CD4-positive, alpha-beta memory T cell (primary cell): ENCODE data around the gene SCN8A. TPM values are rescaled to one million over a fixed set of nuclear protein-coding genes. Genes with fewer than 3 reads are reported as not detected.

Source experiments
- CTCF ChIA-PET: fragments of 350-600 bp; sonication (Branson Sonifier 250); formaldehyde crosslinking; loops from one replicate; lab custom pipeline; 2021; ENCODE audit warnings: inconsistent platforms; ENCODE audit not compliant: partially characterized antibody; lab: Charles Lee
- POLR2A ChIA-PET: fragments of 350-600 bp; sonication (Branson Sonifier 250); formaldehyde crosslinking; loops from one replicate; lab custom pipeline; 2021; ENCODE audit not compliant: partially characterized antibody; lab: Charles Lee
- DNase-seq, 5 donors: peaks; one replicate each; pipeline versions ENCODE4 v3.0.0 to v3.0.0-alpha.2; 2020 to 2022; ENCODE audit warnings: mixed read lengths in 1 of 5
- H3K27ac ChIP-seq: one replicate; pipeline ENCODE4 v1.7.0; 2013; ENCODE audit warnings: low read depth, low read length
- H3K27me3 ChIP-seq: 2 replicates; pipeline ENCODE4 v1.7.0; 2013; ENCODE audit warnings: mild to moderate bottlenecking, low read length, moderate library complexity; ENCODE audit not compliant: insufficient read depth
- H3K36me3 ChIP-seq: 2 replicates; pipeline ENCODE4 v1.7.0; 2013; ENCODE audit warnings: mild to moderate bottlenecking, low read length, moderate library complexity; ENCODE audit not compliant: insufficient read depth
- H3K4me1 ChIP-seq: 2 replicates; pipeline ENCODE4 v1.7.0; 2013; ENCODE audit warnings: mild to moderate bottlenecking, low read length, moderate library complexity; ENCODE audit not compliant: insufficient read depth
- H3K4me3 ChIP-seq, 2 donors: one replicate each; pipeline ENCODE4 v1.7.0; 2013; ENCODE audit warnings: low read length in 2 of 2, mild to moderate bottlenecking in 1 of 2
- H3K9me3 ChIP-seq, 2 donors: one replicate each; pipeline ENCODE4 v1.7.0; 2013; ENCODE audit warnings: low read length in 2 of 2, control low read depth in 1 of 2; ENCODE audit not compliant: control insufficient read depth in 1 of 2
- H3K27ac Mint-ChIP-seq, 7 donors: one replicate each; pipeline ENCODE4 v1.8.0; 2020 to 2021; ENCODE audit warnings: mixed read lengths in 7 of 7, mild to moderate bottlenecking in 6 of 7, inconsistent platforms in 3 of 7, moderate library complexity in 3 of 7
- H3K27me3 Mint-ChIP-seq, 2 donors: one replicate each; pipeline ENCODE4 v1.8.0; 2020 to 2021; ENCODE audit warnings: mixed read lengths in 2 of 2
- H3K36me3 Mint-ChIP-seq, 2 donors: one replicate each; pipeline ENCODE4 v1.8.0; 2020 to 2021; ENCODE audit warnings: mixed read lengths in 2 of 2, inconsistent platforms in 1 of 2, mild to moderate bottlenecking in 1 of 2
- H3K4me1 Mint-ChIP-seq, 4 donors: one replicate each; pipeline ENCODE4 v1.8.0; 2020 to 2021; ENCODE audit warnings: mixed read lengths in 4 of 4, mild to moderate bottlenecking in 1 of 4
- H3K4me3 Mint-ChIP-seq, 8 donors: one replicate each; pipeline ENCODE4 v1.8.0; 2020 to 2021; ENCODE audit warnings: mixed read lengths in 8 of 8, mild to moderate bottlenecking in 7 of 8, moderate library complexity in 6 of 8, inconsistent platforms in 3 of 8
- H3K9me3 Mint-ChIP-seq, 8 donors: one replicate each; pipeline ENCODE4 v1.8.0; 2020 to 2021; ENCODE audit warnings: mixed read lengths in 8 of 8, mild to moderate bottlenecking in 5 of 8, inconsistent platforms in 3 of 8, moderate library complexity in 1 of 8
- intact Hi-C: fragments of 100-400 bp; cut with micrococcal nuclease; formaldehyde crosslinking; loops from one replicate; pipeline ENCODE4 v1.15.1; 2023
- polyA plus RNA-seq, 2 donors: library from polyadenylated mRNA; unstranded; fragments of 300-500 nt; fragmentation: Illumina TruSeq; gene quantifications; one replicate each; pipeline ENCODE4 v1.2.3, GENCODE V29; 2021
- total RNA-seq, 2 experiments: library from RNA; stranded (reverse); gene quantifications; one replicate each; pipeline ENCODE4 v1.2.3, GENCODE V29; 2021

SCN8A gene
- total and polyA plus RNA-seq, 4 experiments from 2014 or later, result 0.04 to 1.00 (median 0.24) TPM

- no peak overlapping the region for H3K4me3 Mint-ChIP-seq
- no peak overlapping the region for H3K4me3 ChIP-seq
- POLR2A ChIA-PET, result no interaction called here
- intact Hi-C loops, result no loop called here
- no peaks in the 10 kb centered on the region for H3K36me3 Mint-ChIP-seq
- peaks cover 0 to 2% (median 0%) of the 10 kb centered on the region in 8 donors for H3K9me3 Mint-ChIP-seq
- H3K27me3 Mint-ChIP-seq, result peaks cover 19 to 24% of the 10 kb centered on the region in 2 donors
- CTCF ChIA-PET, result no interaction called here
- H3K9me3 ChIP-seq, result no peaks in the 10 kb centered on the region
- DNase-seq, result no peak
- no peak overlapping the region for H3K27ac Mint-ChIP-seq
- no peak overlapping the region for H3K27ac ChIP-seq
- H3K36me3 ChIP-seq, result no peaks in the 10 kb centered on the region
- peaks cover 5% of the 10 kb centered on the region for H3K4me1 ChIP-seq
- H3K27me3 ChIP-seq, result peaks cover 3% of the 10 kb centered on the region
- peaks cover 3 to 10% (median 7%) of the 10 kb centered on the region in 4 donors for H3K4me1 Mint-ChIP-seq
These were observed 135.1 kb downstream of the SCN8A start for GRCh38 chr12:51726161-51726560.

GRCh38 chr12:51726931-51727330 lies 135.9 kb downstream of the SCN8A start:
- Histone ChIP-seq H3K27ac (no peak overlapping the region), H3K27me3 (no peaks in the 10 kb centered on the region), H3K9me3 (no peaks in the 10 kb centered on the region), H3K4me1 (no peaks in the 10 kb centered on the region), H3K4me3 (no peak overlapping the region), H3K36me3 (no peaks in the 10 kb centered on the region)
- no peaks in the 10 kb centered on the region for H3K36me3 Mint-ChIP-seq
- H3K27ac Mint-ChIP-seq, result no peak overlapping the region
- H3K4me1 Mint-ChIP-seq, result peaks cover 0 to 4% (median under 1%) of the 10 kb centered on the region in 4 donors
- ChIA-PET POLR2A (no interaction called here), CTCF (no interaction called here)
- intact Hi-C loops, result no loop called here
- no peak for DNase-seq
- peaks cover 18 to 21% of the 10 kb centered on the region in 2 donors for H3K27me3 Mint-ChIP-seq
- H3K4me3 Mint-ChIP-seq, result no peak overlapping the region
- H3K9me3 Mint-ChIP-seq, result peaks cover 0 to 3% (median 2%) of the 10 kb centered on the region in 8 donors

DNA sequence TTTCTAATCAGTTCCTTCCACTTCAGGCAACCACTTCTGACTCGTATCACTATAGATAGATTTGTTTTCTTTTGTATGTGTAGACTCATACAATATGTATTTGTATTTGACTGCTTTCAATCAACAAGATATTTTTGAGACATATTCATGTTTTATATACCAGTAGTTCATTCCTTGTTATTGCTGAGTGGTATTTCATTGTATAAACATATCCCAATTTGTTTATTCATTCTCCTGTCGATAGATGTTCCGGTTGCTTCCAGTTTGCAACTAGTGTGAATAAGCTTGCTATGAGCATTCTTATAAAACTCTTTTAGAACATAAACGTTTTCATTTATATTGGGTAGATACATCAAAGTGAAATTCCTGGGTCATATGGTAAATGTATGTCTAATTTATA lies 138.3 kb downstream of the SCN8A start:
- POLR2A ChIA-PET, result no interaction called here
- Mint-ChIP-seq H3K27me3 (peaks cover 12 to 13% of the 10 kb centered on the region in 2 donors), H3K4me3 (no peak overlapping the region)

DNA sequence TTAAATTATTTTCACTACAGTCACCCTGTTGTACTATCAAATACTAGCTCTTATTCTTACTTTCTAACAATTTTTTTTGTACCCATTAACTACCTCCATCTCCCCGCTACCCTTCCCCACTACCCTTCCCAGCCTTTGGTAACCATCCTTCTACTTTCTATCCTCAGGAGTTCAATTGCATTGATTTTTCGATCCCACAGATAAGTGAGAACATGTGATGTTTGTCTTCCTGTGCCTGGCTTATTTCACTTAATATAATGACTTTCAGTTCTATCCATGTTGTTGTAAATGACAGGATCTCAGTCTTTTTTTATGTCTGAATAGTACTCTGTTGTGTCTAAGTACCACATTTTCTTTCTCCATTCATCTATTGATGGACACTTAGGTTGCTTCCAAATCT lies 139.7 kb downstream of the SCN8A start:
- Histone ChIP-seq H3K27ac (no peak overlapping the region), H3K36me3 (no peaks in the 10 kb centered on the region), H3K4me1 (no peaks in the 10 kb centered on the region), H3K9me3 (no peaks in the 10 kb centered on the region), H3K27me3 (no peaks in the 10 kb centered on the region), H3K4me3 (no peak overlapping the region)
- H3K27ac Mint-ChIP-seq, result no peak overlapping the region
- H3K4me1 Mint-ChIP-seq, result no peaks in the 10 kb centered on the region
- intact Hi-C loops, result no loop called here
- DNase-seq, result no peak
- no peak overlapping the region for H3K4me3 Mint-ChIP-seq
- peaks cover 10 to 15% of the 10 kb centered on the region in 2 donors for H3K27me3 Mint-ChIP-seq
- ChIA-PET POLR2A (no interaction called here), CTCF (no interaction called here)
- no peaks in the 10 kb centered on the region for H3K36me3 Mint-ChIP-seq
- peaks cover 0 to 34% (median 17%) of the 10 kb centered on the region in 8 donors for H3K9me3 Mint-ChIP-seq

More for the DNA sequence above, 138.3 kb downstream of the SCN8A start:
- CTCF ChIA-PET, result no interaction called here
- Histone ChIP-seq H3K27ac (no peak overlapping the region), H3K4me1 (no peaks in the 10 kb centered on the region), H3K36me3 (no peaks in the 10 kb centered on the region), H3K9me3 (no peaks in the 10 kb centered on the region), H3K27me3 (no peaks in the 10 kb centered on the region), H3K4me3 (no peak overlapping the region)
- DNase-seq, result no peak
- H3K4me1 Mint-ChIP-seq, result no peaks in the 10 kb centered on the region
- H3K27ac Mint-ChIP-seq, result no peak overlapping the region
- H3K9me3 Mint-ChIP-seq, result peaks cover 0 to 22% (median 13%) of the 10 kb centered on the region in 8 donors
- H3K36me3 Mint-ChIP-seq, result no peaks in the 10 kb centered on the region
- intact Hi-C loops, result no loop called here

DNA sequence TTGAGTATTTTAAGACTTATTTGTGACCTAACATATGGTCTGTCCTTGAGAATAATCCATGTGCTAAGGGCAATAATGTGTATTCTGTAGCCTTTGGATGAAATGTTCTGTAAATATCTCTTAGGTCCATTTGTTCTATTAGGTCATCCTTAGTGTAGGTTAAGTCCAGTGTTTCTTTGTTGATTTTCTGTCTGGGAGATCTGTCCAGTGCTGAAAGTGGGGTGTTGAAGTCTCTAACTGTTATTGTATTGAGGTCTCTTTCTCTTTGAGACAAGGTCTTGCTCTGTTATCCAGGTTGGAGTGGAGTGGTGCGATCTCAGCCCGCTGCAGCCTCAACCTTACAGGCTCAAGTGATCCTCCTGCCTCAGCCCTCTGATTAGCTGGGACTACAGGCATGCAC lies 149.5 kb downstream of the SCN8A start:
- no peak overlapping the region for H3K27ac Mint-ChIP-seq
- H3K36me3 Mint-ChIP-seq, result peaks cover 0 to 9% of the 10 kb centered on the region in 2 donors
- intact Hi-C loops, result no loop called here
- no peak overlapping the region for H3K4me3 Mint-ChIP-seq
- DNase-seq, result no peak
- ChIA-PET POLR2A (no interaction called here), CTCF (no interaction called here)
- no peaks in the 10 kb centered on the region for H3K36me3 ChIP-seq
- H3K9me3 ChIP-seq, result no peaks in the 10 kb centered on the region
- H3K4me3 ChIP-seq, result no peak overlapping the region
- no peaks in the 10 kb centered on the region for H3K4me1 Mint-ChIP-seq
- no peaks in the 10 kb centered on the region for H3K4me1 ChIP-seq
- H3K27ac ChIP-seq, result no peak overlapping the region
- H3K27me3 Mint-ChIP-seq, result peaks cover 17 to 37% of the 10 kb centered on the region in 2 donors
- H3K27me3 ChIP-seq, result no peaks in the 10 kb centered on the region
- H3K9me3 Mint-ChIP-seq, result peaks cover 5 to 33% (median 24%) of the 10 kb centered on the region in 8 donors

GRCh38 chr12:51744235-51744634 lies 153.2 kb downstream of the SCN8A start:
- Histone ChIP-seq H3K27me3 (no peaks in the 10 kb centered on the region), H3K4me1 (no peaks in the 10 kb centered on the region), H3K36me3 (no peaks in the 10 kb centered on the region), H3K4me3 (no peak overlapping the region), H3K27ac (no peak overlapping the region), H3K9me3 (no peaks in the 10 kb centered on the region)
- Mint-ChIP-seq H3K27me3 (peaks cover 14 to 26% of the 10 kb centered on the region in 2 donors), H3K4me1 (no peaks in the 10 kb centered on the region), H3K4me3 (no peak overlapping the region), H3K36me3 (peaks cover 0 to 9% of the 10 kb centered on the region in 2 donors), H3K9me3 (peaks cover 5 to 32% (median 23%) of the 10 kb centered on the region in 8 donors), H3K27ac (no peak overlapping the region)
- POLR2A ChIA-PET, result no interaction called here
- DNase-seq, result no peak
- intact Hi-C loops, result no loop called here
- CTCF ChIA-PET, result no interaction called here

DNA sequence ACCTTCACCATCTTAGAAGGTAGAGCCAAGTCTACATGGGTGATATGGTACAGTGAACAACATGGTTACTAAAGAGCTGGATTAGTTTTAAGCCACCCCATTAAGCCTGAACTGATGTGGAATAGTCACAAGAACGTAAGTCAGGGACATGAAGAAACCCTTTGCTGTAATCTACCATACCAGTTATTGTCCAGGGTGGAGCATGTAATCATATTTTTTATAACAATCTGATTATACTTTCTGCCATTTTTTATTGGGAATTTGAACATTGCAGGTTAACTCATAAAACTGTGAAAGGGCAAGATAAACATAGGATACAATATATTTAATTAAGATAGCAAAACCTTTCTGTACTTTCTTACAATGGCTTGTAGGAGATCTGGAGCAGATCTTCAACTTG lies 153.9 kb downstream of the SCN8A start:
- H3K27me3 ChIP-seq, result no peaks in the 10 kb centered on the region
- Mint-ChIP-seq H3K4me1 (no peaks in the 10 kb centered on the region), H3K4me3 (no peak overlapping the region), H3K36me3 (peaks cover 0 to 9% of the 10 kb centered on the region in 2 donors), H3K27ac (no peak overlapping the region), H3K27me3 (peaks cover 15 to 23% of the 10 kb centered on the region in 2 donors), H3K9me3 (peaks cover 5 to 28% (median 22%) of the 10 kb centered on the region in 8 donors)
- ChIA-PET POLR2A (no interaction called here), CTCF (no interaction called here)
- H3K4me3 ChIP-seq, result no peak overlapping the region
- no peaks in the 10 kb centered on the region for H3K4me1 ChIP-seq
- DNase-seq, result no peak
- intact Hi-C loops, result no loop called here
- H3K36me3 ChIP-seq, result no peaks in the 10 kb centered on the region
- H3K9me3 ChIP-seq, result no peaks in the 10 kb centered on the region
- no peak overlapping the region for H3K27ac ChIP-seq

GRCh38 chr12:51746416-51746815 lies 155.4 kb downstream of the SCN8A start:
- Histone ChIP-seq H3K4me1 (no peaks in the 10 kb centered on the region), H3K36me3 (no peaks in the 10 kb centered on the region), H3K27me3 (no peaks in the 10 kb centered on the region), H3K4me3 (no peak overlapping the region), H3K9me3 (no peaks in the 10 kb centered on the region), H3K27ac (no peak overlapping the region)
- Mint-ChIP-seq H3K27me3 (peaks cover 18 to 28% of the 10 kb centered on the region in 2 donors), H3K4me3 (no peak overlapping the region), H3K27ac (no peak overlapping the region), H3K4me1 (no peaks in the 10 kb centered on the region), H3K9me3 (peaks cover 2 to 16% (median 11%) of the 10 kb centered on the region in 8 donors), H3K36me3 (peaks cover 0 to 7% of the 10 kb centered on the region in 2 donors)
- DNase-seq, result no peak
- intact Hi-C loops, result no loop called here
- ChIA-PET CTCF (no interaction called here), POLR2A (no interaction called here)
